Measurements from ENCODE around the gene CHIT1.

CHIT1 gene

DNA sequence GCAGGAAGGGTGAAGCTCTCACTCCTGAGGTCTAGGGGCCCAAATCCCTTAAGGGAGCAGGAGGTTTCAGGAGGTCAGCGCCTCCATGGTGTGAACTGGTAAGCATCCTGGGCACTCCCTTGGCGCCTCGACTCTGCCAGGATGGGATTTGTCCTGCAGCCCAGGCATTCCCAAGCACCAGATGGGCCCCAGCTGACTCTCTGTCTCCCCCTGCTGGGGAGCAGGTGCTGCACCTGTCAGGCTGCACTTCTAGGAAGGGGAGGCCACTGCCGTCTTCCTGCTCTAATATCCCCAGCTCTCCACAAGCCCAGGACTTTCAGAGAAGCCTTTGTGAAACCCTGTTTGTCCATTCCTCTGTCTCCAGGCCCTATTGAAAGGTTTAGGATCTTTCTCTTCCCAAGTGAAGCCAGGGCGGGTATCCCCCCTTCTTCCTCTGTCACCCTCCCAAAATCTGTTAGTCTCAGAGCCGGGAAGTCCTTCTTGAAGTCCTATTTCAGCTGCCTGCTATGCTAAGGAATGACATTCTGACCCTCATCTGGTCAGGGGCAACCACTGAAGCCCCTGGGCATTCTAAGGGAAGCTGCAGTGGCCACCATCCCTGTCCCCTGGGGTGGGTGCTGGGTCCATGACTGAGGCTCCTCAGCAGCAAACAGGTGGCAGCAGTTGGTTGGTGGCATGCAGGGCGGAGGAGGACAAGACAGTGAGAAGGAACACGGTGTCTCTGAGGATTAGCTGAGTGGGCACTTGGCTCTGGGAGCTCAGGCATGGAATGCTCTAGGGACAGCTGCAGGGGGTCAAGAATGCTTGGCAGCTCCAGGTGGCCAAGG, 57.1 kb downstream of the CHIT1 start:
- peak; percentile 75 for DNase-seq

DNA sequence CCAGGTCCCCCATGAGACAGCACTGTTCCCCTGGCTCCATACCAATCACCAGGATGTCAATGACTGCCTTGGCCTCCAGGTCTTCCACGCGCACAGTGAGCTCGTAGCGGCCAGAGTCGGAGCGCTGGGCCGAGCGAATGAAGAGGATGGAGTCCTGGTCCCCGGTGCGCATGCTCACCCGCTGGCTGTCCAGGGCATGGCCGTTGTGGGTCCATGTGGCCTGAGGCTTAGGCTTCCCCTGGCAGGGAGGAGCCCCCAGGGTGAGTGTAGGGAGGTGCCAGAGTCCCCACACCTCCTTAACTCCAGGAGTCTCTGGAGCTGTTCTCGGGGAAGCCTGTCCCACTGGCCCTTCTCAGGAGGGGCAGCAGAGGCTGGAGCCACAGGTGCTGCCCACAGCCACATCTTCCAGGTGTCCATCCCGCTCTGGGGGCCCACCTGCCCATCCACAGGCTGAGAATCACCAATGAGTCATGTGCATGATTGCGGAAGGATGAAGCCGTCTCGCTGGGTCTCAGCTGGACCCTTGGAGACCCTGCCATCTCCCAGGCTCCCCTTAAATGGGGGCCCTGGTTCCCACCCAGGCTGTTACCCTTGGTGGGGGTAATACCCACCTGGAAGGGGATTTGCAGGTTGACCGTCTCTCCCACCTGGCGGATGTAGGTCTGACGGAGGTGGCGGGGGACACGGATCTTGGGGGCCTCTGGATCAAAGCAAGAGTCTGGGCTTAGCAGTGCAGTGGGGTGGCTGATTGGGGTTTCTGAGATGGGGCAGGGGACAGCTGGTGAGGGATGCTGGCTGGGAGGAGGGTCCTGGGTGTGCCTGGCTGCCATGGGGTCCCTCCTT, 57.9 kb downstream of the CHIT1 start:
- DNase-seq = no peak

GRCh38 chr1:203170625-203171330, 58.7 kb downstream of the CHIT1 start:
- no peak for DNase-seq

DNA sequence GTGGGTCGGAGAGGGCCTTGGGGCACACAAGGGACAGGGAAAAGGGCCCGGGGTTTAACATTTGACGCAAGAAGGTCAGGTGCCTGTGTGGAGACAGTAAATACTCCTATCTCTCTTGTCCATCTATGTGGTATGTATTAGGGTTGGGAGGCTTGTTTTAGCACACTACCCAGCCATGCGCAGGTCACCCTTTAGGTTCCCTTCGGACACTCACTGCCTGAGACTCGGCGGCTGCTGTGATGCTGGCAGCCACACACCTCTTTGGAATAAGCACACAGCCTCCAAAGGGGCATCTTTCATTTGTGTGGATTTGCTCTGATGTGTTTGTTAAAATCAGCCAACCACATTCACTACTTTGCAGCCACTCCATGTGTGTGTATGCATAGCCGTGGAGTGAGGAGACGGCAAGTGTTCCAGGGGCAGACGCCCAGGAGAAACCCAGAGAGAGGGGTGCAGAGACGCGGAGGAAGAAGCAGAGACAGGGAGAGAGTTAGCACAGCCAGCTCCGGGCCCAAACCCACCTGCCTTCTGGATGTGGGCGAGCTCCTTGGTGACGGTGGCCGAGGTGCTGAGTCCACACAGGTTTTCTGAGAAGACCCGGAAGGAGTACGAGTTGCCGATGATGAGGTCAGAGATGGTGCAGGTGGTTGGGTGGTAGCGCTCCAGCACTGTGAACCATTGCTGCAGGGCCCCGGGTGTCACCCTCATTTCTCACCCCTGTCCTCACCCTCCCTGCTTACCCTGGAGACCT, 59.5 kb downstream of the CHIT1 start:
- DNase-seq = no peak

- no peak for DNase-seq
Observed at GRCh38 chr1:203168991-203169390, 60.5 kb downstream of the CHIT1 start.

- DNase-seq = no peak
Observed at GRCh38 chr1:203168256-203168786, 61.2 kb downstream of the CHIT1 start.

- DNase-seq = no peak
Observed at GRCh38 chr1:203167913-203168200, 61.6 kb downstream of the CHIT1 start.

GRCh38 chr1:203167026-203167912, 62.2 kb downstream of the CHIT1 start:
- no peak for DNase-seq

DNA sequence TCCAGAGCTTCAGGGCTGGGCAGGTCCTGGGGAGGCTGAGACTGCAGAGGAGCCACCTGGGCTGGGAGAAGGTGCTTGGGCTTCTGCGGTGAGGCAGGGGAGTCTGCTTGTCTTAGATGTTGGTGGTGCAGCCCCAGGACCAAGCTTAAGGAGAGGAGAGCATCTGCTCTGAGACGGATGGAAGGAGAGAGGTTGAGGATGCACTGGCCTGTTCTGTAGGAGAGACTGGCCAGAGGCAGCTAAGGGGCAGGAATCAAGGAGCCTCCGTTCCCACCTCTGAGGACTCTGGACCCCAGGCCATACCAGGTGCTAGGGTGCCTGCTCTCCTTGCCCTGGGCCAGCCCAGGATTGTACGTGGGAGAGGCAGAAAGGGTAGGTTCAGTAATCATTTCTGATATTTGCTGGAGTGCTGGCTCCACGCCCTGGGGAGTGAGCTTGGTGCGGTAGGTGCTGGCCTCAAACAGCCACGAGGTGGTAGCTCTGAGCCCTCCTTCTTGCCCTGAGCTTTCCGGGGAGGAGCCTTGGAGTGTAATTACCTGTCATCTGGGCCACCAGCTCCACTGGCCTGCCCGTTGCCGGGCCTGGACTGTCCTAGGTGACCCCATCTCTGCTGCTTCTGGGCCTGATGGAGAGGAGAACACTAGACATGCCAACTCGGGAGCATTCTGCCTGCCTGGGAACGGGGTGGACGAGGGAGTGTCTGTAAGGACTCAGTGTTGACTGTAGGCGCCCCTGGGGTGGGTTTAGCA, 63.1 kb downstream of the CHIT1 start:
- no peak for DNase-seq

Measured in suppressor macrophage treated with lipopolysaccharide for 4 hours (primary cell).